Bronchial epithelial cell (primary cell): ENCODE results near the gene FHL1. TPM values are rescaled to one million over a fixed set of nuclear protein-coding genes. Genes with fewer than 3 reads are reported as not detected.
A peak's percentile ranks its signal among the peaks of the same experiment; 100 is the strongest.

Source experiments
- DNase-seq: peaks from one replicate; pipeline ENCODE4 v3.0.0-alpha.2; 2010; ENCODE audit warnings: low read depth
- FAIRE-seq: peaks from 2 replicates; lab custom pipeline; 2011; peaks lifted over from hg19 to GRCh38; lab: Jason Lieb, UNC
- H3K27me3 ChIP-seq: 2 replicates; pipeline ENCODE4 v1.5.1; 2011; ENCODE audit warnings: low read length; ENCODE audit not compliant: control insufficient read depth, insufficient read depth
- H3K36me3 ChIP-seq: 2 replicates; pipeline ENCODE4 v1.5.1; 2011; ENCODE audit warnings: low read length; ENCODE audit not compliant: control insufficient read depth, insufficient read depth
- H3K4me3 ChIP-seq: 2 replicates; pipeline ENCODE4 v1.5.1; 2011; ENCODE audit warnings: mild to moderate bottlenecking, low read depth, low read length, control low read depth
- CTCF ChIP-seq: IDR thresholded peaks from 2 replicates; pipeline ENCODE4 v1.5.1; 2011; ENCODE audit warnings: mild to moderate bottlenecking, moderate library complexity, low read length, control low read depth, inconsistent platforms; ENCODE audit not compliant: insufficient read depth, severe bottlenecking
- total RNA-seq: library from RNA; depleted of rRNA; stranded (reverse); fragments of >200 nt; gene quantifications from 2 replicates; pipeline ENCODE4 v1.2.1, GENCODE V29; 2014

Gene FHL1
- total RNA-seq, 1 donor from 2014 or later, result 45.5 TPM

- no peak for DNase-seq
- Histone ChIP-seq H3K27me3 (no peaks in the 10 kb centered on the region), H3K36me3 (no peaks in the 10 kb centered on the region), H3K4me3 (no peak overlapping the region)
- no peak for TF ChIP-seq CTCF
- no peak for FAIRE-seq
Measured at GRCh38 chrX:136126371-136126770, 21.0 kb upstream of the FHL1 start.

GRCh38 chrX:136126872-136127406, 20.4 kb upstream of the FHL1 start:
- TF ChIP-seq CTCF, result no peak
- DNase-seq, result peak; percentile 18
- no peak overlapping the region for H3K4me3 ChIP-seq
- FAIRE-seq, result no peak
- no peaks in the 10 kb centered on the region for H3K27me3 ChIP-seq
- H3K36me3 ChIP-seq, result no peaks in the 10 kb centered on the region

- FAIRE-seq (no peak), DNase-seq (no peak)
- H3K36me3 ChIP-seq, result no peaks in the 10 kb centered on the region
- H3K27me3 ChIP-seq, result no peaks in the 10 kb centered on the region
- TF ChIP-seq CTCF, result no peak
- H3K4me3 ChIP-seq, result no peak overlapping the region
Measured at GRCh38 chrX:136128743-136129142, 18.6 kb upstream of the FHL1 start.

- Histone ChIP-seq H3K4me3 (no peak overlapping the region), H3K36me3 (no peaks in the 10 kb centered on the region), H3K27me3 (no peaks in the 10 kb centered on the region)
- peak; percentile 92 for DNase-seq
- TF ChIP-seq CTCF, result no peak
- FAIRE-seq, result peak; percentile 23
Measured at GRCh38 chrX:136130931-136131833, 16.2 kb upstream of the FHL1 start.

- H3K27me3 ChIP-seq, result no peaks in the 10 kb centered on the region
- DNase-seq (no peak), FAIRE-seq (no peak)
- TF ChIP-seq CTCF, result no peak
- no peak overlapping the region for H3K4me3 ChIP-seq
- no peaks in the 10 kb centered on the region for H3K36me3 ChIP-seq
Measured at GRCh38 chrX:136138939-136139338, 8.4 kb upstream of the FHL1 start.

- peak; percentile 52 for FAIRE-seq
- Histone ChIP-seq H3K27me3 (no peaks in the 10 kb centered on the region), H3K4me3 (no peak overlapping the region), H3K36me3 (no peaks in the 10 kb centered on the region)
- TF ChIP-seq CTCF, result no peak
- DNase-seq, result no peak
Measured at GRCh38 chrX:136141569-136141968, 5.8 kb upstream of the FHL1 start.
